ENCODE results near the gene XPOT.
"Not testable (repeated sequence)": the region's sequence is repeated elsewhere in the genome, so short reads cannot be mapped to it uniquely, and the experiment has no call there.

Gene XPOT, protein sequence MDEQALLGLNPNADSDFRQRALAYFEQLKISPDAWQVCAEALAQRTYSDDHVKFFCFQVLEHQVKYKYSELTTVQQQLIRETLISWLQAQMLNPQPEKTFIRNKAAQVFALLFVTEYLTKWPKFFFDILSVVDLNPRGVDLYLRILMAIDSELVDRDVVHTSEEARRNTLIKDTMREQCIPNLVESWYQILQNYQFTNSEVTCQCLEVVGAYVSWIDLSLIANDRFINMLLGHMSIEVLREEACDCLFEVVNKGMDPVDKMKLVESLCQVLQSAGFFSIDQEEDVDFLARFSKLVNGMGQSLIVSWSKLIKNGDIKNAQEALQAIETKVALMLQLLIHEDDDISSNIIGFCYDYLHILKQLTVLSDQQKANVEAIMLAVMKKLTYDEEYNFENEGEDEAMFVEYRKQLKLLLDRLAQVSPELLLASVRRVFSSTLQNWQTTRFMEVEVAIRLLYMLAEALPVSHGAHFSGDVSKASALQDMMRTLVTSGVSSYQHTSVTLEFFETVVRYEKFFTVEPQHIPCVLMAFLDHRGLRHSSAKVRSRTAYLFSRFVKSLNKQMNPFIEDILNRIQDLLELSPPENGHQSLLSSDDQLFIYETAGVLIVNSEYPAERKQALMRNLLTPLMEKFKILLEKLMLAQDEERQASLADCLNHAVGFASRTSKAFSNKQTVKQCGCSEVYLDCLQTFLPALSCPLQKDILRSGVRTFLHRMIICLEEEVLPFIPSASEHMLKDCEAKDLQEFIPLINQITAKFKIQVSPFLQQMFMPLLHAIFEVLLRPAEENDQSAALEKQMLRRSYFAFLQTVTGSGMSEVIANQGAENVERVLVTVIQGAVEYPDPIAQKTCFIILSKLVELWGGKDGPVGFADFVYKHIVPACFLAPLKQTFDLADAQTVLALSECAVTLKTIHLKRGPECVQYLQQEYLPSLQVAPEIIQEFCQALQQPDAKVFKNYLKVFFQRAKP

DNA sequence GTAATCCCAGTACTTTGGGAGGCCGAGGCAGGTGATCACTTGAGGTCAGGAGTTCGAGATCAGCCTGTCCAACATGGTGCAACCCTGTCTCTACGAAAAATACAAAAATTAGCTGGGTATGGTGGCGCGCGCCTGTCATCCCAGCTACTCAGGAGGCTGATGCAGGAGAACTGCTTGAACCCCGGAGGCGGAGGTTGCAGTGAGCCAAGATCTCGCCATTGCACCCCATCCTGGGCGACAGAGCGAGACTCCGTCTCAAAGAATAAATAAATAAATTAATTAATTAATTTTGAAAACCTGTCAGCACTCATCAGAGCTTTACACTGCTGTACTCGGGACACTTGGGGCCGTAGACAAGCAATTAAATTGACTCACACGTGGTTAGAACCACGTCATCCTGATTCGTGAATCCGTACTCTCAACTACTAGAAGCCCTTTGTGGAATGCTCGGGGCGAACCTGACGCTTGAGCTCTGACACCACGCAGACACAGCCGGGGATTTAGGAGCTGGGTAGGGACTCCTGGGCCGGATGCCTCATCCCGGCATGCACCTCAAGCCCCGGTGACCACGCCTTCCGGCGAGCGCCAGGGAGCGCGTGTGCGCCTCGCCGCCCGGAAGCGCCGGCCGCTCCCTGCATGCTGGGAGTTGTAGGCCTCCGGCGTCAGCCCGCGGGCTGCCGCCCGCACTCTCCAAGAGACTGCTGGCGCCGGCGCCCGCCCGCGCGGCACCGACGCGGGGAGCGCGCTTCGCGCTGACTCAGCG is at the start of gene XPOT:
TSS of gene XPOT (plus strand) at position 686 of the 763 bp plus-strand sequence. CDS start 5,644 bp downstream, outside the sequence.
- DNase-seq, result peak; percentile 93

DNA sequence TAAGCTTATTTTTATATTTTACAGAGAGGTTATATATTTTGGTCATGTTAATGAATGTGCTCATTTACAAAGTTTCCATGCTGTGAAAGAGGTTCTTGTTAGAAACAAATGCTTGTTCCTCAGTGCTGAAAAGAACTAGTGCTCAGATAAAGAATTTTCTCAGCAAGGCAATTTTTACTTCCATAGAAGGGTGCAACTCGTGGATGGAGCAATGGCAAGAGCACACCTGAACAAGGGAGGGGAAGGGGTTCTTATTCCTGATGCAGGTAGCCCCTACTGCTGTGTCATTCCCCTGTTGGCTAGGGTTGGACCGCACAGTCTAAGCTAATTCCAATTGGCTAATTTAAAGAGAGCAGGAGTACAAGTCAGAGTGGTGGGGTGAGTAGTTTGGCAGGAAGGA is 48.0 kb upstream of the XPOT start:
- DNase-seq, result not testable (repeated sequence)

DNA sequence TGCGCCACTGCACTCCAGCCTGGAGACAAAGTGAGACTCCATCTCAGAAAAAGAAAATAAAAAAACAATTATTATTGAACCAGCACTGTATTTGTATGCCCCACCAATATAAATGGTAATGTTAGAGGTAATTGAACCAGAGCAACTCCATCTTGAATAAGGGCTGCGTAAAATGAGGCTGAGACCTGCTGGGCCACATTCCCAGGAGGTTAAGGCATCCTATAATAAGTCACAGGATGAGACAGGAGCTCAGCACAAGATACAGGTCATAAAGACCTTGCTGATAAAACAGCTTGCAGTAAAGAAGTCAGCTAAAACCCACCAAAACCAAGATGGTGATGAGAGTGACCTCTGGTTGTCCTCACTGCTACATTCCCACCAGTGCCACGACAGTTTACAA is 43.0 kb upstream of the XPOT start:
- DNase-seq, result not testable (repeated sequence)

DNA sequence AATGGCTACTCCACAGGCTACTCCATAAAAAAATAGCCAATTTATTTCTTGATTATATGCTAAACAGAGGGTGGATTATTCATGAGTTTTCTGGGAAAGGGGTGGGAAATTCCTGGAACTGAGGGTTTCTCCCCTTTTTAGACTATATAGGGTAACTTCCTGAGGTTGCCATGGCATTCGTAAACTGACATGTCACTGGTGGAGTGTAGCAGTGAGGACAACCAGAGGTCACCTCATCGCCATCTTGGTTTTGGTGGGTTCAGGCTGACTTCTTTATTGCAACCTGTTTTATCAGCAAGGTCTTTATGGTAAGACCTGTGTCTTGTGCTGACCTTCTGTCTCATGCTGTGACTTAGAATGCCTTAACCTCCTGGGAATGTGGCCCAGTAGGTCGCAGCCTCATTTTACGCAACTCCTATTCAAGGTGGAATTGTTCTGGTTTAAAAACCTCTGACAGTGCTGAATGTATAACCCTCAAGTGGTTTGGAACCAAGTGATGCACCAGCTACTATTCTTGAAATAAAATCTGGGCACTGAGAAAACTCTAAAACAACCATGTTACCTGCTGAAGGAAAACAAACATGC is 41.4 kb upstream of the XPOT start:
- DNase-seq, result no peak

DNA sequence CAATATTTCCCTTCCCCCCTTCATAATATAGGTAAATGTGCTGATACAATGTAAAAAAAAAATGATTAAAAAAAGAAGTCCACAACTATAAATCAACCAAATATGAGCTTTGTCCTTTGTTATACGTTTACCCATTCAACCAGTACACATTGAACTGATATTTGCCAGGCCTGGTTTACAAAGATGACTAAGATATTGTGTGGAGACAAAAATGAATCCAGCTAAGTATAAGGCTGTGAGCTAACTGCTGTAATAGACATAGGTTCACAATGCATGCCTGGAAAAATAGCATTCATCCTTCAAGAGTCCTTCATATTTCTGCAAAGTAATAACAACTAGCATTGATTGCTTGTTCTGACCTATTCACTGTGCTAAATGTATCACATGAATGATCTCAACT is 20.5 kb upstream of the XPOT start:
- DNase-seq, result no peak

DNA sequence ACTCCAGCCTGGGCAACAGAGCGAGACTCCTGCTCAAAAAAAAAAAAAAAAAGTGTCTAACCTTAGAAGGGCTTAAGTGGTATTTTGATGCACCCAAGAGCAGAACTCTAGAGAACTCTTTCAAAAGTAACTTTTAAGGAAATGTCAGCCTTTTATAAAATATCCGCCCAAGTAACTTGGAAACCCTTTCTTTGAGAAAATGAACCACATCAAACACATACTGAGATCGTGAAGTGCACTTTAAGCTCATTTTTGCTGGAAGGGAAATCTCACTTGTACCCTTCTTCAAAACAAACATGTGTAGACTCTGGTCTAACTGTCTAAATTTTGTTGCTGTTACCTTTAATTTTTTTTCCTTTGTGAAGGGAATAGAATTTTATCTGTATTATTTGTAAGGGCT is 19.2 kb upstream of the XPOT start:
- DNase-seq, result no peak

DNA sequence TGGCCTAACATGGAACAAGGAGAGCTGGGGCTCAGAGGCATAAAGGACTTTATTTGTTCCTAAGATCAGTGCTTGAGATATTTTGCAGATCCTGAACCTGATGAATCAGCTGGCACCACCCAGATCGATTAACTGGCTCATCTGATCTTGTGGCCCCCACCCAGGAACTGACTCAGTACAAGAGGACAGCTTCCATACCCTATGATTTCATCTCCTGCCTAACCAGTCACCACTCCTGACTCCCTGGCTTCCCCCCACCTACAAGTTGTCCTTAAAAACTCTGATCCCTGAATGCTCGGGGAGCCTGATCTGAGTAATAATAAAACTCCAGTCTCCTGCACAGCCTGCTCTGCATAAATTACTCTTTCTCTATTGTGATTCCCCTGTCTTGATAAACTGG is 18.7 kb upstream of the XPOT start:
- peak; percentile 25 for DNase-seq

DNA sequence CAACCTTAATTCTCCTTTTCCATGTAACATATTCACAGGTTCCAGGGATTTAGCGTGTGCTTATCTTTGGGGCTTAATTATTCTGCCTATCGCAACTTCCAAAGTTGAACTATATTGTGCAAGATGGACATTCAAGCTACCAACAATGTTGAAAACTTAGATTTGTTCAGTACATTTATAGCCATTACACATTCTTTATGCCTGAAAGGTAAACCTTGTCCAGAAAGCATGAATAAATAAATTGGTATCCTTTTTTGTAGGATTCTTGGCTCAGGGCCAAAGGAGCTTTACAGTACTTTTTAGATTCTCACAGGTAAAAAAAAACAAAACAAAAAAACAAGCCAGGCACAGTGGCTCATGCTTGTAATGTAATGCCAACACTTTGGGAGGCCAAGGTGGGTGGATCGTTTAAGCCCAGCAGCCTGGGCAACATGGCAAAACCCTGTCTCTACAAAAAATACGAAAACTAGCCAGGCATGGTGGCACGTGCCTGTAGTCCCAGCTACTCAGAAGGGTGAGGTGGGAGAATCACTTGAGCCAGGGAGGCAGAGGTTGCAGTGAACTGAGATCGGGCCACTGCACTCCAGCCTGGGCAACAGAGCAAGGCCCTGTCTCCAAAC is 16.9 kb upstream of the XPOT start:
- DNase-seq, result no peak

DNA sequence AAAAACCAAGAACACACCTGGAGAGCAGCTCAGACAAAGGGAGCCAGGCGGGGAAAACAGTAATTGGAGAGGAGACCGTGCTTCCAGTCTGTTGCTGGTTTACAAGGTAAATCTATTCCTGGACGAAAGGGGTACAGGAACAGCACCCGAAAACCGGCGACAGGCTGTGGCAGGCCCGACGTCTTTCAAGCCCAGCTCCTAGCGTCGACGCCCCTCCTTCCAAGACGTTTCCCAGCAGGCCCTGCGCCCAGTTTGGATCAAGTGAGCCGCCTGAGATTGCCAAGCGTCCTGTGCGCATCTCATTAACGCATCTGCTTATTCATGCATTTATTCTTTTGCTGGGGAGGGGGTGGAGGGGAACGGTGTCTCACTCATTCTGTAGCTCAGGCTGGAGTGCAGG is 15.0 kb upstream of the XPOT start:
- no peak for DNase-seq

DNA sequence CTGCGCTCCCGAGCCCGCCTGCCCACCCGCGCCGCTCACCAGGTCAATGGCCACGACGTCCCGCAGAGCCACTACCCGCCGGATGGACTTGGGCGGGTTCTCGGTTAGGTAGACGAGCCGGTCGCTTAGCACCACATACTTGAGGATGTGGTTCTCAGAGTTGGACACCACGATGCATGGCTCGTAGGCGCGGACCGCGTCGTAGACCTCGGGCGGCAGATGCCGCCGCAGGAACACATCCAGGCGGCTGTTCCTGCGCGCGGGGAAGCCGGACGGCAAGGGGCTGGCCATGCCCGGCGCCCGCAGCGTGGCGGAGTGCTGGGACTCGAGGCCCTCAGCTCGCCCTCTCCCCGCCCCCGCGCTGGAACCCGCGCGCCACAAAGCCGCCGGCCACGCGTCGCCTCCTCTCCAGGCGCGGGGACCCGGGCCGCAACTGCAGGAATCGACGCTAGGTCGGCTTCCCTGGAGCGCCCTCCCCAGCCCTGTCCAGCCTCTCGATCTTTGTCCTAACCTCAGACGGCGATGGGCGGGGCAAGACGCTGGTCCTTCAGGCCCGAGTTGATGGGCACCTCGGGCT is 13.8 kb upstream of the XPOT start, which contains the start of gene C12orf56:
TSS of gene C12orf56 (minus strand) at position 484 of the 577 bp plus-strand sequence. CDS start at position 291, 193 bp downstream.
- DNase-seq, result peak; percentile 20

DNA sequence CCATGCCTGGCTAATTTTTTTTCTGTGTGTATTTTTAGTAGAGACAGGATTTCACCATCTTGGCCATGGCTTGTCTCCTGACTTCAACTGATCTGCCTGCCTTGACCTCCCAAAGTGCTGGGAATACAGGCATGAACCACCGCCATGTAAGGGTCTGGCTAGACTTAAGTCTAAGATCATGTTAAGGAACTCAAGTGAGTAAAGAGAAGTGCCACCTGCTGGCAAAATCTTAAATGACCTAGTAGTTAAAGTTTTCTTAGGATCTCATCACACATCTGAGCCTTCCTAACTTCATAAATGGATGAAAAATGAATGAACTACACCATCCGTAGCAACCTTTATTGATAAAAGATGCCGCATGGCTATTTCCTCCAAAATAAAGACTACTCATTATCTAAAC is 12.0 kb upstream of the XPOT start:
- DNase-seq, result no peak

DNA sequence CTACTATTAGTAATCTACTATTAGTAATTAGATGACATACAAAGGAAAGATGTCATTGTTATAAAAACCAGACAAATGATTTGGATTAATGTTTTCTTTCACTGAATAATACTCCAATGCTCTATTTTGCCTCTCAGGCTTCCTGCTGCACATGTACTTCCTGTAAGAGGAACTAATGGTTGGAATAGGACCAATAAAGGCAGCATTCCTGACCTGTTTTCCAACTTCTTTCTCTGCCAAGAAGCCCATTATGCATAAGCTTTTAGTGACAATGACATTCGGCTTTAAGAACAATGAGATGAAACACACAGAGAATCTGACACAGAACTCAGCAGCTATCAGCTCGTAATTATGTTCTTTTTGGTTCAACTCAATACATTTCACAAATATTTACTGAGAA is 8.5 kb upstream of the XPOT start:
- no peak for DNase-seq

DNA sequence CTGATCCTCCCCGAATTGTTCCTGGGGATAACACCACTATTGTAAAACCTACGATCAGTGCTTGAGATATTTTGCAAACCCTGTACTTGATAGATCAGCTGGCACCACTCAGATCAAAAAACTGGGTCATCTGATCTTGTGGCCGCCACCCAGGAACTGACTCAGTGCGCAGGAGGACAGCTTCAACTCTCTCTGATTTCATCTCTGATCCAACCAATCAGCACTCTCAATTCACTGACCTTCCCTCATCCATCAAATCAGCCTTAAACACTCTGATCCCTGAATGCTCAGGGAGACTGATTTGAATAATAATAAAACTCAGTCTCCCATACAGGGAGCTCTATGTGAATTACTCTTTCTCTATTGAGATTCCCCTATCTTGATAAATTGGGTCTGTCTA is 4.2 kb upstream of the XPOT start:
- no peak for DNase-seq

DNA sequence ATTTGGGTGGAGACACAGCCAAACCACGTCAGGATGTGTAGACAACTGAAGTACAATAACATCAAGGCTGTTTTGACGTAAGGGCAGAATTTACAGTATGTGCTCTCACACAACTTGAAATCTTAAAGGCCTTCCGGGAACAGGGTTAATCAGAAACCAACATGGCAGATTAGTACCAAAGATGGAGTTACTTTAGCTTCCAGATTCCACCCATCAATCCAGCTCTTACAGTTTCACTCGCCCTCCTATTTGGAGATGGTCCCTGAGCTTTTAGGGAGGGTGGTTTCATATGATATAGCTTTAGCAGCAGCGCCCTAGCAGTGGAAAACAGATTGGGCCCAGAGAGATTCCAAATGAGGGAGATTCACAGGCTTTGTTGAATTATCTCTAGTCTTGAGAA is 2.0 kb upstream of the XPOT start:
- DNase-seq, result no peak

DNA sequence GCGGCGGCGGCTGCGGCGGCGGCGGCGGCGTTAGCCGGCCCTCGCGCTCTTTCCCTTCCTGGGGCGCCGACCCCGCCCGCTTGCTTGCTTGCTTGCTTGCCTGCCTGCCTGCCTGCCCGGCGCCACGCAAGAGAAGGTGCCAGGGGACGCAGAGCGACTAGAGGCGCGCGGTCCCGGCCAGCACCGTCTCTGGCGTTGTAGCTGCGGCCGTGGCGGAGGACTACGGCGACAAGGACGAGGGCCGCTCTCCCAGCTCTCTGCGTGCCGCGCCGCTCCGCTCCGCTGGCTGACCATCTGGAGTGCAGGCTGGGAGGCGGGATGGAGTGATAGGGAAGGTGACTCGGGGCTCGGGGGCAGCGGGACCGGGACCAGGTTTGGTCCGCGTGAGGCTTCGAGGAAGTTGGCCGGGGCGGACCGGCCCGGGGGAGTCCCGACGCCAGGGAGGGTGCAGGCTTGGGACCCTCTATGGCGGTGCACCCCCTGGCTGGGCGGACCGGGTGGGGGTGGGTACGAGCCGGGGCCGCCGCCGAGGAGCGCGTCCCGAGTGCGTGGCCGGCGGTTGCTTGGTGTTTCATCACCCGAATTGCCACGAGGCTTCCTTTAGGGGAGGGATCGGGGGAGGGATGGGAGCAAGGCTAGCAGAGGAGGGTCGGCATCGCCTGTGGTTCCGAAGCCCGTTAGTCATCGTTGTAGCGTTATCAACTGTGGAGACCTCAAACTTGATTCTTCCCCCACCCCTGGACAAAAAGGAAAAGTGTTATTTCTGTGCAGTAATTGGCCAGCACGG is 471 bp downstream of the XPOT start:
- peak; percentile 74 for DNase-seq

DNA sequence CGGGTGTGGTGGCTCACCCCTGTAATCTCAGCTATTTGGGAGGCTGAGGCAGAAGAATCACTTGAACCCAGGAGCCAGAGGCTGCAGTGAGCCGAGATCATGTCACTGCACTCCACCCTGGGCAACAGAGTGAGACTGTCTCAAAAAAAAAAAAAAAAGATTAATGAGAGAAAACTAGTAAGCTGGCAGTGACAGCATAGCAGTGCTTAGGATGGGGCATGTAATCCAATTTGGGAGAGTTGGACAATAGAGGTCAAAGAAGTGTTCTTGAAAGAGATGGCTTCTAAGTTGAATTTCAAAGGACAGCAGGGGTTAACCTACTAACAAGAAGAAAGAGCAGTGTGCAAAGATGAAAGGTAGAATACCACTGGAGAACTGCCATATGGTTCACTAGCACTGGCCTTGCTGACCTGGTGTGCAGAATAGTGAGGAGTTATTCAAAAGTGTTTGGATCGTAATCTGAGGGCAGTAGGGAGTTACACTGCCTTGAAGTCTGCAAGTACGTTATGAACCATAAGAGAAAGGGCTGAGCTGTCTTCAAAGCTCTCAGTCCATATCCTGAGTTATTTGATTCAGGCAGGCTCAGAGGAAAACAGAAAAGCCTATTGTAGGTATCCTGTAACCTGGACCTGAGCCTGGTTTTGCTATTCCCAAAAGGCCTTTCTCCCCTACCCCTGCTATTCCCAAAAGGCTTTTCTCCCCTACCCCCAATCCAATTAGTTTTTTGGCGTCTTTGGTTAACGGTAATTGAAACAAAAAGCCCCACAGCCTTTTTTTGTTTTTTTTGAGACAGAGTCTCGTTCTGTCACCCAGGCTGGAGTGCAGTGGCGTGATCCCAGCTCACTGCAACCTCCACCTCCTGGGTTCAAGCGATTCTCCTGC is 3.4 kb downstream of the XPOT start:
- no peak for DNase-seq

DNA sequence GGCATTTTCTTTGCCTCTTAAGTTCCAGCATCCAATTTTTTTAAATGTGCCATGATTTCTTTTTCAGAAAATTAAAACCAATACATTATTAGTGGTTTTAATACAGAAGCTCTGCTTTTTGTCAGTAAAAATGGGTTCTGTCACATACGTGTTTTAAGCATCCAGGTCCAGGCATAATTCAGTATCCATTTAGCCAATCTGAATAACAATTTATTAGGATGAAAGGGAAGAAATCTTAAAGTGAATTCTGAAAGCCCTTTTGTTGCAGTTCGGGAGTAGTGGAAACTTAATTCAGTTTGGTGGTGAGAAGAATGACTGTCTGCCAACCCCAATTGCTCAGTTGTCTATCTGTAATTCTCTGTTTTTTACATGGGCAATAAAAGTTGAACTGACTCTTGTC is 7.2 kb downstream of the XPOT start:
- no peak for DNase-seq

DNA sequence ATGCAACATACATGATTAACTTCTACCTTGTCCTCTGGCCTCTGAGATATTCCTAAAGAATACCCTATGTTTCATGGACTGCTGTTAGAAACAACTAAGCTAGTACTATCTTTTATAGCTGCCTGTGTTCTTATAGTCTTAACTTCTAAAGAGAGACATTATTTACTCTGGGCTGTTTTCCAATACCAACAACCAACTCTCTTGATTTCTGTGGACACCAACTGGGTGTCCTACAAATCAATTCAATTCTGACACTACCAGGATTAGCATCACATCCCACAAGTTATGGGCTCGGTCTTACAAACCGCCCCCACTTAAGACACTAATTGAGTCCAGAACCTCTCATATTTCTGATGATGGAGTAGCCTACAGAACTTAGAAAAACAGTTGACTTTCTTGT is 8.3 kb downstream of the XPOT start:
- DNase-seq, result no peak

DNA sequence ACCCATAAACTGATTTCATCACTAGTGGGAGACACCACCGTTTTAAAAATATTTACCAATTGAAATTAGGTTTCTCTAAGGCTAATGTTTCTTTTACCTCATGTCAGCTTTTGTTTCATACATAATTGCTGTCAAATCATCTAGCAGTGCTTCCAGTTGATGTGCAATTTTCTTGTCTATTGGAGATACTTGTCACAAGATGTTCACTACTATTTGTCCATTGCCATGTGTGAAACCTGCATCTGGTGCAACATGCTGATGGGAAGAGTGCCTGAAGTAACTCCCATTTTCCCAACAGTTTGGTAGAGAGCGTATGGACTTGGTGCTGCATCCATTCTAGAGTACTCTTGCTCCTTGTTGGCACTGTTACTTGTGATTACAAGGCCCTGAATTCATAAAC is 9.7 kb downstream of the XPOT start:
- DNase-seq, result no peak

DNA sequence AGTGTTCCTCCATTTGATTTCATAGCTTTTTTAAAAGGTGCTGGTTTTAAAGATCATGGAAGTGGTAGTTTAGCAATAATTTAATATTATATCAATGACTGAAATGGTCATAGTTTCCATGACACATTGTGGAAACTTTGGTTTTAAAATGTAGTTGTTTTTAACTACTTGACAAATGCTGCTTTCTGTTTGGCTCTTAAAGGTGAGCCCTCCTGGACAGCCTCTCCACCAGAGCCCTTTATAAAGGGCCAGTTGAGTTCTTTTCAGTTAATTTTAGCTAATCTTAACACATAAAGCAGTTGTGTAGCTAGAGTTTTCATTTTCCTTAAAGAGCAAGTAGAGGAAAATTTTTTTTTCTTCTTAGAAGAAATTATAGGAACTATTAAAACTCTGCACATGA is 14.0 kb downstream of the XPOT start:
- no peak for DNase-seq
